ENCODE results near the gene NHS. TPM values are rescaled to one million over a fixed set of nuclear protein-coding genes. Genes with fewer than 3 reads are reported as not detected.
A peak's percentile ranks its signal among the peaks of the same experiment; 100 is the strongest.

NHS gene
- total RNA-seq, 3 donors from 2014 or later: 8.5 to 11.2 (median 8.8) TPM

- Histone ChIP-seq H3K36me3 (no peaks in the 10 kb centered on the region), H3K4me1 (no peaks in the 10 kb centered on the region), H3K9me3 (no peaks in the 10 kb centered on the region), H3K27ac (no peak overlapping the region), H3K4me3 (no peak overlapping the region), H3K27me3 (peaks cover 0 to 14% of the 10 kb centered on the region in 2 donors)
- no peak for DNase-seq (ENCODE audit: low spot score in 2 of 2)
- no peak for TF ChIP-seq POLR2AphosphoS5 (IDR thresholded peaks at IDR 0.05)
- no peak for TF ChIP-seq POLR2A (IDR thresholded peaks at IDR 0.05)
- TF ChIP-seq, protein P1, sequence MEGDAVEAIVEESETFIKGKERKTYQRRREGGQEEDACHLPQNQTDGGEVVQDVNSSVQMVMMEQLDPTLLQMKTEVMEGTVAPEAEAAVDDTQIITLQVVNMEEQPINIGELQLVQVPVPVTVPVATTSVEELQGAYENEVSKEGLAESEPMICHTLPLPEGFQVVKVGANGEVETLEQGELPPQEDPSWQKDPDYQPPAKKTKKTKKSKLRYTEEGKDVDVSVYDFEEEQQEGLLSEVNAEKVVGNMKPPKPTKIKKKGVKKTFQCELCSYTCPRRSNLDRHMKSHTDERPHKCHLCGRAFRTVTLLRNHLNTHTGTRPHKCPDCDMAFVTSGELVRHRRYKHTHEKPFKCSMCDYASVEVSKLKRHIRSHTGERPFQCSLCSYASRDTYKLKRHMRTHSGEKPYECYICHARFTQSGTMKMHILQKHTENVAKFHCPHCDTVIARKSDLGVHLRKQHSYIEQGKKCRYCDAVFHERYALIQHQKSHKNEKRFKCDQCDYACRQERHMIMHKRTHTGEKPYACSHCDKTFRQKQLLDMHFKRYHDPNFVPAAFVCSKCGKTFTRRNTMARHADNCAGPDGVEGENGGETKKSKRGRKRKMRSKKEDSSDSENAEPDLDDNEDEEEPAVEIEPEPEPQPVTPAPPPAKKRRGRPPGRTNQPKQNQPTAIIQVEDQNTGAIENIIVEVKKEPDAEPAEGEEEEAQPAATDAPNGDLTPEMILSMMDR (IDR thresholded peaks at IDR 0.05): no peak
- intact Hi-C loops (cut with DNase I; ENCODE audit: low total_unique reads): no loop called here
Measured at GRCh38 chrX:17488036-17488435, 113.0 kb downstream of the NHS start.

DNA sequence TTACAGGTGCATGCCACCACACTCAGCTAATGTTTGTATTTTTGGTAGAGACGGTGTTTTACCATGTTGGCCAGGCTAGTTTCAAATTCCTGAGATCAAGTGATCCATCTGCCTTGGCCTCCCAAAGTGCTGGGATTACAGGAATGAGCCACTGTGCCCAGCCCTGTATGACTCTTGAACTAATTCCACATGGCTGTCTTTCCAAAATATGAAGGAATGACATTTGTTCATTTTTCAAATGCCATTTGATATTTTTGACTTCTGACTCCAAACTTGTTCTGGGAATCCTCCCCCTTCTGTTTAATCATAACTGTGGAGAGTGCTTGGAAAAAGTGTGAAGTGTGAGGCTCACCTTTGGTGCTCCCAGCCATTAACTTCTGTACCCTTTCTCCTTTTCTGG, 119.2 kb downstream of the NHS start:
- Histone ChIP-seq H3K27me3 (peaks cover 0 to 20% of the 10 kb centered on the region in 2 donors), H3K27ac (no peak overlapping the region), H3K9me3 (no peaks in the 10 kb centered on the region), H3K36me3 (no peaks in the 10 kb centered on the region), H3K4me1 (no peaks in the 10 kb centered on the region), H3K4me3 (no peak overlapping the region)
- intact Hi-C loops (cut with DNase I; ENCODE audit: low total_unique reads): no loop called here
- no peak for TF ChIP-seq POLR2AphosphoS5 (IDR thresholded peaks at IDR 0.05)
- no peak for DNase-seq (ENCODE audit: low spot score in 2 of 2)

- DNase-seq (ENCODE audit: low spot score in 2 of 2): no peak
- no peak overlapping the region for H3K27ac ChIP-seq
Measured at GRCh38 chrX:17495052-17495451, 120.1 kb downstream of the NHS start.

GRCh38 chrX:17496407-17496806, 121.4 kb downstream of the NHS start:
- TF ChIP-seq, protein P1 (IDR thresholded peaks at IDR 0.05): no peak
- TF ChIP-seq POLR2A (IDR thresholded peaks at IDR 0.05) (no peak), POLR2AphosphoS5 (IDR thresholded peaks at IDR 0.05) (no peak)
- Histone ChIP-seq H3K4me1 (no peaks in the 10 kb centered on the region), H3K4me3 (no peak overlapping the region), H3K27ac (peak overlapping the region in 1 of 2 donors; percentile 4), H3K27me3 (peaks cover 0 to 25% of the 10 kb centered on the region in 2 donors), H3K9me3 (no peaks in the 10 kb centered on the region), H3K36me3 (no peaks in the 10 kb centered on the region)
- intact Hi-C loops (cut with DNase I; ENCODE audit: low total_unique reads): no loop called here
- peak in 1 of 2 donors; percentile 41 for DNase-seq (ENCODE audit: low spot score in 2 of 2)

More at GRCh38 chrX:17495052-17495451, 120.1 kb downstream of the NHS start:
- Histone ChIP-seq H3K4me1 (no peaks in the 10 kb centered on the region), H3K9me3 (no peaks in the 10 kb centered on the region), H3K27me3 (peaks cover 0 to 20% of the 10 kb centered on the region in 2 donors), H3K4me3 (no peak overlapping the region), H3K36me3 (no peaks in the 10 kb centered on the region)
- intact Hi-C loops (cut with DNase I; ENCODE audit: low total_unique reads): no loop called here
- TF ChIP-seq POLR2AphosphoS5 (IDR thresholded peaks at IDR 0.05) (no peak), POLR2A (IDR thresholded peaks at IDR 0.05) (no peak)
- TF ChIP-seq, protein P1 (IDR thresholded peaks at IDR 0.05): no peak

DNA sequence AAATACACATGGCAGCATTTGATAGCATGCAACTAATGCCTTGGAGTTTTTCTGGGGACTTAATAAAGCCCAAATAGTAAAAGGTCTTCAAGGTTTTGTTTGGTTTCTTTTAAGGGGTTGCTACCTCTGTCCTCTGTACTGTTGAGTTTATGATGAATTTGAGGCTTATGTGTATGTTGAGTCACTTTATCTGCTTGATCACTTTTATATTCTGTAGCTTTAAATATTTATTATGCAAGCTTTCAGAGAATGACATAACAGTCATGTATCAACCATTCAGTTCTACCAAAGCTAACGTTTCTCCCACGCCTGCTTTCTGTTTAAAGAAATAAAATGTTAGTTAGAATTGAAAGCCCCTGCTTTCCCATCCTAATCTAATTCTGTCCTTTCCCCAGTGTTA, 122.2 kb downstream of the NHS start:
- no peak overlapping the region for H3K27ac ChIP-seq
- no peaks in the 10 kb centered on the region for H3K9me3 ChIP-seq
- no peak for TF ChIP-seq POLR2A (IDR thresholded peaks at IDR 0.05)
- TF ChIP-seq POLR2AphosphoS5 (IDR thresholded peaks at IDR 0.05): no peak
- TF ChIP-seq, protein P1 (IDR thresholded peaks at IDR 0.05): no peak
- no peaks in the 10 kb centered on the region for H3K36me3 ChIP-seq
- H3K27me3 ChIP-seq: peaks cover 0 to 25% of the 10 kb centered on the region in 2 donors
- H3K4me1 ChIP-seq: no peaks in the 10 kb centered on the region
- intact Hi-C loops (cut with DNase I; ENCODE audit: low total_unique reads): no loop called here
- no peak for DNase-seq (ENCODE audit: low spot score in 2 of 2)
- H3K4me3 ChIP-seq: no peak overlapping the region

GRCh38 chrX:17499512-17499911, 124.5 kb downstream of the NHS start:
- no peak overlapping the region for H3K27ac ChIP-seq
- DNase-seq (ENCODE audit: low spot score in 2 of 2): no peak
- peaks cover 0 to 25% of the 10 kb centered on the region in 2 donors for H3K27me3 ChIP-seq
- H3K4me3 ChIP-seq: no peak overlapping the region
- H3K9me3 ChIP-seq: no peaks in the 10 kb centered on the region
- H3K36me3 ChIP-seq: no peaks in the 10 kb centered on the region
- TF ChIP-seq POLR2AphosphoS5 (IDR thresholded peaks at IDR 0.05): no peak
- TF ChIP-seq POLR2A (IDR thresholded peaks at IDR 0.05): no peak
- TF ChIP-seq, protein P1 (IDR thresholded peaks at IDR 0.05): no peak
- intact Hi-C loops (cut with DNase I; ENCODE audit: low total_unique reads): no loop called here
- no peaks in the 10 kb centered on the region for H3K4me1 ChIP-seq
